C4-2B (cell line): ENCODE measurements around the gene SCNN1G.

Experiments
- H3K27ac ChIP-seq: fragments of 450-650 bp; 2 replicates; pipeline ENCODE4 v1.5.1; 2017
- ZFX ChIP-seq: fragments of 450-650 bp; IDR thresholded peaks from 2 replicates; pipeline ENCODE4 v1.6.1; 2017
- TF ChIP-seq, protein P1 (sequence below): fragments of 450-650 bp; conservative IDR thresholded peaks from 2 replicates; pipeline ENCODE4 v1.5.1; 2017; ENCODE audit warnings: mild to moderate bottlenecking

The SCNN1G gene

DNA sequence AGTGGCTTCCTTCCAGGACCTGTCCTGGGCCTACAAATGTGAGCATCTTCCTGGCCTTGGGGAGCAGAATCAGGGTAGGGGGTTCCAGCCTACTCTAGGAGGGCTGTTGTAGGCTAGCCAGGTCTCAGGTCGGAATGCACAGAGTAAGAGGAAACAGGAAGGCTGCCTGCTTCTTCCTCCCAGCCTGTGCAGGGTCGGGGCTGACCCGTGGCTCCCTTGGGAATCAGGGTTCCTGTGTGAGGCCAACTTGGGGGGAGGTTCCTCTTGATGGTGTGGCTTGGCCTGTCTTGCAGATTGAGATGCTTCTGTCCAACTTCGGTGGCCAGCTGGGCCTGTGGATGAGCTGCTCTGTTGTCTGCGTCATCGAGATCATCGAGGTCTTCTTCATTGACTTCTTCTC, 32.3 kb downstream of the SCNN1G start:
- no peak overlapping the region for H3K27ac ChIP-seq
- TF ChIP-seq, protein P1, sequence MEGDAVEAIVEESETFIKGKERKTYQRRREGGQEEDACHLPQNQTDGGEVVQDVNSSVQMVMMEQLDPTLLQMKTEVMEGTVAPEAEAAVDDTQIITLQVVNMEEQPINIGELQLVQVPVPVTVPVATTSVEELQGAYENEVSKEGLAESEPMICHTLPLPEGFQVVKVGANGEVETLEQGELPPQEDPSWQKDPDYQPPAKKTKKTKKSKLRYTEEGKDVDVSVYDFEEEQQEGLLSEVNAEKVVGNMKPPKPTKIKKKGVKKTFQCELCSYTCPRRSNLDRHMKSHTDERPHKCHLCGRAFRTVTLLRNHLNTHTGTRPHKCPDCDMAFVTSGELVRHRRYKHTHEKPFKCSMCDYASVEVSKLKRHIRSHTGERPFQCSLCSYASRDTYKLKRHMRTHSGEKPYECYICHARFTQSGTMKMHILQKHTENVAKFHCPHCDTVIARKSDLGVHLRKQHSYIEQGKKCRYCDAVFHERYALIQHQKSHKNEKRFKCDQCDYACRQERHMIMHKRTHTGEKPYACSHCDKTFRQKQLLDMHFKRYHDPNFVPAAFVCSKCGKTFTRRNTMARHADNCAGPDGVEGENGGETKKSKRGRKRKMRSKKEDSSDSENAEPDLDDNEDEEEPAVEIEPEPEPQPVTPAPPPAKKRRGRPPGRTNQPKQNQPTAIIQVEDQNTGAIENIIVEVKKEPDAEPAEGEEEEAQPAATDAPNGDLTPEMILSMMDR, result no peak
- TF ChIP-seq ZFX, result no peak

DNA sequence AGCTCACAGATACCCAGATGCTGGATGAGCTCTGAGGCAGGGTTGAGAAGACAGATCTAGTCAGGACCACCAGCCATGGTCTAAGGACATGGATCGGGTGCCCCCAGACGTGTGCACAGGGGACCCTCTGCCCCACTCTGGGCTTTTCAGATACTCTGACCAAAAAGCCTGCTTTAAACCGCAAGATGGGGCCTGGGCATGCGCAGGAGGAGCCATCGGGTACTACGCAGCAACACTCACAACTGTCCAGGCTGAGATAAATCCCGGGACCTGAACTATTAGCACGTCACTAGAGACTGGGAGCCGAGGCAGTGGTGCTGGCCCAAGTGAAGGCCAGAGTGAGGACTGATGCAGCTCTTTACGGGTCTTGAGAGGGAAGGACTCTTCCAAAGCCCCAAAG, 32.9 kb downstream of the SCNN1G start:
- no peak for TF ChIP-seq ZFX
- TF ChIP-seq, protein P1, result no peak
- H3K27ac ChIP-seq, result no peak overlapping the region

DNA sequence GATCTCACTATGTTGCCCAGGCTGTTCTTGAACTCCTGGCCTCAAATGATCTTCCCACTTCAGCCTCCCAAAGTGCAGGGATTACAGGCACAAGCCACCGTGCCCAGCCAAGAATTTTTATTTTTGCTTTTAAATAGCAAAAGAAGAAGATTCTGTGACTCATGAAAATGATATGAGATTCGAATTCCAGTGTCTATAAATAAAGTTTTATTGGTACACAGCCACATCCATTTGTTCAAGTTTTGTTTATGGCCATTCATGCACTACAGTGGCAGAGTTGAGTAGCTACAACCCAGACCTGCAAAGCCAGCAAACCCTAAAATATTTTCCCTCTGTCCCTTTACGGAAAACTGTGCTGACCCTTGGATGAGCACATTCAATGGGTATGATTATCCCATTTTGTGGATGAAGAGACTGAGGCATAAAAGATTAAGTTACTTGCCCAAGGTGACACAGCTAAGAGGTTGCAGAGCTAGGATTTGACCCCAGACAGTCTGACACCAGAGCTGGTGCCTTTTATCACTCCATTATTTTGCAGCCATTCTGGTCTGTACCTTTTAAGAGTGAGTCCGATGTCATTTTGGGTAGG, 34.2 kb downstream of the SCNN1G start:
- H3K27ac ChIP-seq, result no peak overlapping the region
- TF ChIP-seq ZFX, result no peak
- TF ChIP-seq, protein P1, result no peak

- TF ChIP-seq, protein P1, result no peak
- no peak for TF ChIP-seq ZFX
- no peak overlapping the region for H3K27ac ChIP-seq
Measured at GRCh38 chr16:23217646-23218045, 35.1 kb downstream of the SCNN1G start.

DNA sequence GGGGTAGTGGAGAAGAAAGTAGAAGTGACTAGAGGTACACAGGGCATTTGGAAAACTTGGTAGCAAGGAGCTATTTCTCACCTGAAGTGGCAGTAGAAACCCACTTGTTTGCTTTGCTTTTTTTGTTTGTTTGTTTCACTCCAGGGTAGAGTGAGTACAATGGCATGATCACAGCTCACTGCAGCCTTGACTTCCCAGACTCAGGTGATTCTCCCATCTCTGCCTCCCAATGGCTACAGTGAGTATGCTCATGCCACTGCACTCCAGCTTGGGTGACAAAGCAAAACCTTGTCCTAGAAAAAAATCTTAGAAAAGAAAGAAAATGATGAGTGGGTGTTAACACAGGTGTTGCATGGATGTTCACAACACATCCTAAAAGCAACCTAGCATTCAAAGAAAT, 40.4 kb downstream of the SCNN1G start:
- TF ChIP-seq, protein P1, result no peak
- no peak for TF ChIP-seq ZFX
- no peak overlapping the region for H3K27ac ChIP-seq

DNA sequence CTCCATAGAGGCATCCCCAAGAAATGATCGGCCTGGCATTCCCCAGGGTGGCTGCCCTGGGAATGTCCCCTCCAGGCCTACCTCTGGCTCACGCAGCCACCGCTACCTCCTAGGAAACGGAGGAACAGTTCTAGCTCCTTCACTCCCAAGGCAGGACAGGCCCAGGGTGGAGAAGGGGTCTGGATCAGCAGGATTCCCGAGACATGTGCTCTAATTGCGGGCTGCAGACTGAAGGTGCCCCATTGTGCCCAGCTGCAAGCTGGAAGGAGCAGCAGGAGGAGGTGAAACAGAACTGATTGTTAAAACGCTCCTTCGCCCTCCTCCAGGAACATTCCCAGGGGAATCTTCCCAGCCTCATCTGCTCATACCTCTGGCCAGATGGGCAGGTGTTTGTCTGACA, 40.8 kb downstream of the SCNN1G start:
- H3K27ac ChIP-seq, result no peak overlapping the region

GRCh38 chr16:23225109-23225508, 42.6 kb downstream of the SCNN1G start:
- TF ChIP-seq, protein P1, result no peak
- no peak for TF ChIP-seq ZFX
- H3K27ac ChIP-seq, result no peak overlapping the region

More for the DNA sequence above, 40.8 kb downstream of the SCNN1G start:
- TF ChIP-seq ZFX, result no peak
- TF ChIP-seq, protein P1, result no peak
